Measurements from ENCODE around the gene MTHFD1L.

MTHFD1L gene

DNA sequence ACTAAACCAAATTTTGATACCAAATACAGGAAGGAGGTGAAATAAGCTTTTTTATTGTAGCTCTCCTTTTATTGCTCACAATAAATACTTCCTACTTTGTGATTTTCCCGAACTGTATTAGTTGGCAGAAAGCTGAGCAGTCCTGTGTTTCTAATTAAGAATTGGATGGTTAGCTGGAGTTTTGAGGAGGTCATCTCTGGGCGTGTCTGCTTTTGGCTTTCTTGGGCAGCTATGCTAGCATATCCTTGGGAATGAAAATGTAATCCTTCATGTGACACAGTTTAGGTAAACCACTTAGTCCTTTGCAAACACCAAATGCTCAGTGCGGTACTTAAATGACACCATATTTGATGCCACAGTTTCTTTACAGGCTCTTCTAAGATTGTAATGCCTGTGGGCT is 67.5 kb downstream of the MTHFD1L start:
- DNase-seq (ENCODE audit: low read depth in 2 of 2): no peak

DNA sequence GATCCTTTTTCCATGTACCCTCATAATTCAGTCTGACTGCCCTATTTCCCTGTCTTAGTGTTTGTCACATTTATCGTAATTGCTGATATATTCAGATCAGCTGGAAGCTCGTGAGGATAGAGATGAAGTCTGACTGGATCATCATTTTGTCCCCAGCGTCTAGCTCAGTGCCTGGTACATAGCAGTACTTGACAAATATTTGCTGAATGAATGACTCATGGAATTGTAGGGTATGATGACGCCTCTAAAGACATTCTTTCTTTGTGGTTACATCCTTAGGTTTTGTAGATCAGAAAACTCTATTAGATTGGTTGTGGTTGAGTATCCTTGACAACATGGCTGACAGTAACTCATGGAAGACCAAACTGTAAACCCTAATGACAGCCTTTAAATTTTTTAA is 68.9 kb downstream of the MTHFD1L start:
- no peak for DNase-seq (ENCODE audit: low read depth in 2 of 2)

DNA sequence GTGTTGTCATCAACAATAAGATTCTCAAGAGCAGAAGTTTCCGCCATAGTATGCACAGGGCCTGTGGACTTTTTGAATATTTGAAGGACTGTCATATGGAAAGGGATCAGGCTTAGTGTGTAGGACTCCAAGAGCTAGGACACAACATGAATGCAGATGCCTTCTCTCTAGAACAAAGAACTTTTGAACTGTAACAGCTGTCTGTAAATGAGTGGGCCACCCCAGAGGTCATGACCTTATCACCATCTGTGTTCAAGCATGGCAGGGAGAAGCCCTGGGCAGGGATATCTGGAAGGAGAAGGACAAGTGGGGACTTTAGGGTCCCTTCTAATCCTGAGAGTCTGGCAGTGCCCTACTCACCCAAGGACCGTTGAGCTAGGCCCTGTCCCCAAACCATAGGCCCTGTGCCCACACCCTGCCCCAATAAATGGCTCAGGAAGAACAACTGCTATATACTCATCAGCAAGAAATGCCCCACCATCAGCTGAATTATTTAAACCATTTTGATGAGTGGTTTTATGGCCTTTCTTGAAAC is 70.6 kb downstream of the MTHFD1L start:
- no peak for DNase-seq (ENCODE audit: low read depth in 2 of 2)

DNA sequence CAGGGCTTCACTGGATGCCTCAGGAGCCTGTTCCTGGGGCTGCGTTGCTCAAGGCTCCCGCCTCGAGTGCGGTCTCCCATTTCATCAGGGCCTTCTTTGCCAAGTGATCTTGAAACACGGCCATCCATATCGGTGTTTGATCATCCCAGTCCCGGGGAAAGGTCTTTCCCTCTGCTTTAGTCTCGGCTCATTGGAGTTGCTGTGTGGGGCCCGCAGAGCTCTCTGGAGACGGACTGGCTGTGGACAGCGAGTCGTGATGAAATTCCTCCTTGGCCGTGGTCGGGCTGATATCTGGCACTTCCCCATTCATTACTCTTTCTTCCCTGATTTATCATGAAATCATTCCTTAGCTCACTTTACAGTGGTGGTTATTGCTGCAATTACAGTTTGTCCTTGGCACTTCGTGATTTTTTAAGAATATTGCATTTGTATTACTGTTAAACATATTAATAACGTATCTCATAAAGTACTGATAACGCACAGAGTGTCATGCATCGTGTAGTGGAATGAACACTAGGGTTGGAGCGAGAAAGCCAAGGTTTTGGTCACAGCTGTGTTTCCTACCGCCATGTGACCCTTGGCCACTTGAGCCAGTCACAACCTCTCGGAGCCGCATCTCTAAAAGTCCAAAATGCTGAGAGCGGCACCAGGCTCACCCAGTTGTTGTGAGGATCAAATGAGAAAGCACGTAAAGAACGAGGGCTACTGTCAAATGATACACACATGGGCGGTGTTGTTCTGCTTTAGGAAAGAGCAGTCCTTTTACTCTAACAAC is 71.8 kb downstream of the MTHFD1L start:
- no peak for DNase-seq (ENCODE audit: low read depth in 2 of 2)

DNA sequence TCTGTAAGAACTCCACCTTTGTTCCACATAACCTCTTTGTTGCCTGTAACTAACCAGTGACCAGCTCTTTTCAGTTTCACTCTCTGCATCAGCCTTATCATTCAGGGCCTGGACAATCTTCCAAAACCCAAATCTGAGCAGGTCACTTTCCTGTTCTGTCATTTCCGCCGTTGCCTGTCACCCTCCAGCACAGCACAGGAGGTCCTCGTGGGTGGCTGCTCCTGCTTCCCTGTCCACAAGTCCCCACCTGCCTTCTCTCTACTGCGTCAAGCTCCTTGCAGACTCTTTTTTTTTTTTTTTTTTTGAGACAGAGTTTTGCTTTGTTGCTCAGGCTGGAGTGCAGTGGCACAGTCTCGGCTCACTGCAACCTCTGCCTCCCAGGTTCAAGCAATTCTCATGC is 73.9 kb downstream of the MTHFD1L start:
- DNase-seq (ENCODE audit: low read depth in 2 of 2): no peak

DNA sequence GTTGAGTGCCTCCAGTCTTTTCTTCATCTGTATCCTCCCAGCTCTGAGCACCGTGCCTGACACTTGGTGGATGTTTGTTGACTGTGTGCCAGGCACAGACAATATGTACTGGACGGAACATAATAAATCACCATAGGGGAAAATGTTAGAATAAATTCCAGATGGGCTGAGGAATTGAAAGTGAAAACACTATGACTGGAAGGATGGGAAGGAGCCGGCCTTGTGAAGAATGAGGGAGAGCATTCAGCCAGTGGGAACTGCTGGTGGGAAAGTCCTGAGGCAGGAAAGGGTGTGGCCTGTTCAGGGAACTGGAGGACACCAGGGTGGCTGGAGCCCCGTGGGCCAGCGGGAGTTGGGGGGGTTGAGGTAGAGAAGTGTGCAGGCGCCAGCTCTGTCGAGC is 75.4 kb downstream of the MTHFD1L start:
- DNase-seq (ENCODE audit: low read depth in 2 of 2): no peak

DNA sequence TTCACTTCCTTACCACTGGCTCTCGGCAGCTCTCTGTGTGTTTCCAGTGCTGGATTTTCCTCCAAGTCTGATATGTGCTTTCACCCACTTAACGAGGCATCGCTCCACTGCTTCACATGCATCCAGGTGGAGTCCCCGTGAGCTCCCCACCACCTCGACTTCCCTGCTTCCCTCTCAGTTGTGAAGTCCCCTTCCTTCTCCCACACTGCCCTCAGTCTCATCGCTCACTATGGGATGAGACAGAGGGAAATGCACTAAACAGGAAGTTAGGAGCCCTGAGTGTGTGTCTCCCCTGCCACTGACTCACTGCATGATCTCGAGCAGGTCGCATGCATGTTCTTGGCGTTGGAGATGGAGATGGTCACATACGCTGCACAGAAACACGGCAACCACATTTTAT is 84.0 kb downstream of the MTHFD1L start:
- no peak for DNase-seq (ENCODE audit: low read depth in 2 of 2)

DNA sequence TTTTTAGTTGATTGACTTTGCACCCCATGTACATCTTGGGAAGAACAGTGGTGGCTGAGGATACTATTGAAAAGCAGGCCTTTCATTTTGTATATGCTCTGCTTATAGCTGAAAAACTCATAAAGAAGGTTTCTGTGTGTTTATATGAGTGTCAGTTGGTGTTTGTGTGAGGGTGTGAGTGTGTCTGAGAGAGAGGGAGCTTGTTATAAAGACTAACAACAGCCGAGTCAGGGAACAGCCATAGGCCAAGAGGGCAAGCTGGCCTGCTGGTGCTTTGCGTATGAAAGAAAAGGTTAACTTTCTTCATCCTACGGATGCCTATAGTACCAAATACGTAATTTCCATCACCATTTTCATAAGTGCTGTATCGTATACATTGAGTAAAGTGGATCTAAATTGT is 88.3 kb downstream of the MTHFD1L start:
- DNase-seq (ENCODE audit: low read depth in 2 of 2): no peak

DNA sequence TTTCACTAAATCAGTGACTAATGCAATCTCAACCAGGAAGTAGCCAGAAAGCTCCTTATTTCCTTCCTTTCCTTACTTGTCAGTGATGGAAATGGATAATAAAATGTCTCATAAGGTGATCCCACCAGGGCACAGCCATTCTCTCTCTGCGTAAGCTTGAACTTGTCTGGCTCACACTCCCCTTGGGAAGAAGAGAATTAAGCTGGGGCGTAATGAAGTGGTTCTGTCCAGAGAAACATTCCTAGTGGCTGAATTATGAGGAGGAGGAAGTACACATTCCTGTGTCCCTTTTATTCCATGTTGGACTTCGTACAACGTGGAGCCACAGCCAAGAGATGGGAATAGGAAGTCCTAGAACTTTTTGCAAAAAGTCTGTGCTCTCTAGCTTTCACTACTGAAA is 93.7 kb downstream of the MTHFD1L start:
- no peak for DNase-seq (ENCODE audit: low read depth in 2 of 2)

DNA sequence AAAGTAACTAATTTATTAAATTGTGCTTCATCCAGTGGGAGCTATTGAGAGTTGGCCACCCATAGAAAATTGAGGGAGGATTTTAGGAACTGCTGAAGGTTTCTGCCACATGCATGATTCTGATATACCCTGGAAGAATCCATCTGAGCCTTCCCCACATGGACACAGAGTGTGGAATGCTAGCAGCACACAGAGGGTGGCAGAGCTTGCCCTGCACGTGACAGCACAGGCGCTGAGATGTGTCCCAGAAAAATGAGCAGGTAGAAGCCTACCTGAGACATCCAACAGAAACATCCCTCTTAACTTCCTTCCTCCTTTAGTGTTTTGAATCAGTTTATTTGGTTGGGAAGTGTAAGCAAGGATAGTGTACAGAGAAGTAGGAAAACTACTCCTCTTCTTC is 96.9 kb downstream of the MTHFD1L start:
- DNase-seq (ENCODE audit: low read depth in 2 of 2): no peak

DNA sequence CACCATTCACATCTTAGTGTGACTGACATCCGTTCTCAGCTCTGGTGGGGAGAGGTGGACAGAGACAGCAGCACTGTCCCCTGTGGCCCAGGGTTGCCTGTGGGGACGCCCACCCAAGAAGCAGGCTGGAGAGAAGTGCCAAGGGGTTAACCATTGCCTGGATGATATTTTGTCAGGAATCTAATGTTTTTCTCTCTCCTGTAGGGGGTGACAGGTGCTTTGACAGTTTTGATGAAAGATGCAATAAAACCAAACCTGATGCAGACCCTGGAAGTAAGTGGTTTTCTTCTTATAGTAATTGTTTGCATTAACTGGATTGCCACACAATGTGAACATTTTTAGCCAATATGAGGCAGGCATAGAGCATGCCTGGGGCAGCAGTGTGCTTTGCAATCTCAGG is 99.3 kb downstream of the MTHFD1L start:
- no peak for DNase-seq (ENCODE audit: low read depth in 2 of 2)

DNA sequence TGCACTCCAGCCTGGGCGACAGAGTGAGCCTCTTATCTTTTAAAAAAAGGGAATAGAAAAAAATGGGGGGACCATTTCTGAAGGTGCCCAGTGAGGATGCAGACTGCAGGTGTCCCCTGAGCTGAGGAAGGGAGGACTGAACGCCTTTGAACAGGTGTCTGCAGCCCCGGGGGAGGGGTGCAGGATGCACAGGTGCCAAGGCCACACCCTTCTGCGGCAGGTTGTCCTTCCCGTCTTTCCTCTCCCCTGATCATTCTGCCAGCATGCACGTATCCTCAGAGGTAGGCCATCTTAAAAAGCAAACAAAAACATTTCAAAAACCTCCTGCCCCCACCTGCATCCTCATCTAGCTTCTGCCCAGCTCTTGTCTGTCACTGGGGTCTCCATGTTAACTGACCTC is 101.3 kb downstream of the MTHFD1L start:
- no peak for DNase-seq (ENCODE audit: low read depth in 2 of 2)

DNA sequence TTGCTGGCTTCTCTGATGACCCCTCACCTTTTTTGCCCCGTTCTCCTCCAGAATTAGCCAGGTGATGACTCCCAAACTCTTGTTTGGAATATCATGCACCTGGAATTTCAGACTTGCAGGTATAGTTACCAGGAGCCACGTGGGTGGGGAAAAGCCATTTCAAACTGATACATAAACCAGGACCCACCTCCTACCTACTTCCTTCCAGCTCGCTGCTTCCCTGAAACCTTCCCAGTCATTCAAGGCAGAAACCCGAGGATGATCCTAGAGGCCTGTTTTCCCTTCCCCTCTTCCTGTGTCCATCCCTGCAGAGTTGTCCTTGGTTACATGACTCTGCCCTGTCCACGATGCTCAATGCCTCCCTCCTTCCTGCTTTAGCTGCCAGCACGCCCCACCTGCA is 101.9 kb downstream of the MTHFD1L start:
- no peak for DNase-seq (ENCODE audit: low read depth in 2 of 2)

DNA sequence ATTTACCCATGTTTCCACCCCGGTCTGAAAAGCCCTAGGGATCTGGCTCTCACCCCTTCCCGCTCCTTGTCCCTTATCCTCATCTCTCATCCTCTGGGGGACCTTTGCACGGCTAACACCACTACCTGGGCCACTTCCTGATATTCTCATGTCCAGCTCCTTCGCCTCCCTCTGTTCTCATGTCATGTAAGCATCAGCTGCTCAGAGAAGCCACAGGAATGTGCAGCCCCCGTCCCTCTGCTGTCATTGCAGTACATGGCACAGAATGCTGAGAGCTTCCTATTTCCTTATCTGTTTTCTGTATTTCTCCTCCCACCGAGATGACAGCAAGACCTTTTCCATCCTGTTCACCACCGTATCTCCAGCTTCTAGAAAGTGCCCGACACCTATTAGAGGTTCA is 102.4 kb downstream of the MTHFD1L start:
- no peak for DNase-seq (ENCODE audit: low read depth in 2 of 2)

DNA sequence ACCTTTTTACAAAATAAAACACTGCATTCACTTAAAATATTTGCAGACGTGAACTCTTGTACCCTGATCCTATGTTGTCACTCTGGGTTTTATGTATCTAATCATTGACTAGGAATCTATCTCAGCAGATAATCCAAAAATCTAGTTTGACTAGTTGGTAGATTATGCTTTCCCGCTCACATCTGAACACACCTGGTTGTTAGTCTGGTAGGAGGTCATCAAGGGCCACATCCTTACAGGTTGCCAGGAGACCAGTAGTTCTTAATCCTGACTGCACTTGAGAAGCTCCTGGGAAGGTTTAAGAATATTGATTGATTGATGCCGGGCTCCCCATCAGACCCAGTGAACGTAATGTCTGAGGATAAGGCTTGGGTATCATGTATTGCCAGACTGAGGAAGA is 104.4 kb downstream of the MTHFD1L start:
- DNase-seq (ENCODE audit: low read depth in 2 of 2): no peak

DNA sequence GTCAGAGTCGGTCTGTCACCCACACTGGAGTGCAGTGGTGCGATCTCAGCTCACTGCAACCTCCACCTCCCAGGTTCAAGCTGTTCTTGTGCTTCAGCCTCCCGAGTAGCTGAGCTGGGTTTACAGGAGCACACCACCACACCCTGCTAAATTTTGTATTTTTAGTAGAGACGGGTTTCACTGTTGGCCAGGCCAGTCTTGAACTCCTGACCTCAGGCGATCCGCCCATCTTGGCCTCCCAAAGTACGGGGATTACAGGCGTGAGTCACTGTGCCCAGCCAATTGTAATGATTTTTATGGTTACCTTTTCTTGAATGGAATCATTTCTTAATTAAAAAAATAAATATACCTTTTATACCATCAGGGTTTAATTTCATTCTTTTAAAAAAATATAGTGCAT is 105.7 kb downstream of the MTHFD1L start:
- DNase-seq (ENCODE audit: low read depth in 2 of 2): no peak

DNA sequence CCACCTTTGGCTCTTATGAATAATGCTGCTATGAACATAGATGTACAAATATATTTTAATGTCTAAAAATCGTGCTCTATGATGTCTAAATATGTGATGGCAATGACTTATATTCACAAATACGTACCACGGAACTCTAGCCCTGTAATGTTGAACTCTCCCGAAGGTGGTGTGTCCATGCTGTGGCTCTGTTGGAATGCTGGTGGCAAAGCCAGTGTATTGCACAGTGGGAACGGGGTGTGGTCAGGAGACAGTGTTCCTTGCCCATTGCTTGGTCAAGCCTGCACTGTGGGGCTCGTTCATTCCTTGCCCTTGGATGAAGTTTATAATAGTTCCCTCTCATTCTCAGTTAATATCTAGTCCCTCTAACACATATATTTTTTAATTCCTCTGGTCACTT is 109.6 kb downstream of the MTHFD1L start:
- DNase-seq (ENCODE audit: low read depth in 2 of 2): no peak

DNA sequence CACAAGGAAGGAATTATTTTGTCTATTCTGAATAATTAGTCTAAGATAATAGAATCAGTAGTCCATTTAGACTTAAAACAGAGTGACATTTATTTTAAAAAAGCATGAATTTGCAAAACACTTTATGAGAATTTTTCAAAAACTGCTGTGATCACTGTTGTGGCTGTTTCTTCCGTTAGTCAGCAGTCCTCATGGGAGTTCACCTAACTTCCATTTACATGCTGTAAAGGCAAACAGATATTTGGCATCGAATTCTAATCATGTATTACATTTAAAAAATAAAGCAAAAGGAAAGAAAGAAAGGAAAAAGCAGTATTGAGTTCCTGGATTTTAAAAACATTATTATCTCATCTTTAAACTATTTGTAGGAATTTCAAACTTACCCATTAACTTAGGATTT is 111.8 kb downstream of the MTHFD1L start:
- DNase-seq (ENCODE audit: low read depth in 2 of 2): no peak

DNA sequence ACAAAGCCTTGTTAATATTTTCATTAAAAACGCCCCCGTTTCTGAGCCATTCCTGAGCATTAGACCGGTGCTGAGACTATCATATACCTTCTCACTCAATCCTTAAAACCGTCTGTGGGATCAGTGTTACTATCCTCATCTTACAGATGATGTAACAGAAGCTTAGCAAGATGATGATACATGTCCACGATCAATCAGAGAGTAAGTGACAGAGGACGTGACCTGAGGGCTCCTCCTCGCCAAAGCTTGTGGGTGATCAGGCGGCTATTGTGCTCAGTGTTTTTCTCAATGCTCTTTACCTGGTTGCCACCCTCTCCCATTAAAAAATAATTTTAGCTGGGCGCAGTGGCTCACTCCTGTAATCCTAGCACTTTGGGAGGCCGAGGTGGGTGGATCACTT is 113.1 kb downstream of the MTHFD1L start:
- no peak for DNase-seq (ENCODE audit: low read depth in 2 of 2)

DNA sequence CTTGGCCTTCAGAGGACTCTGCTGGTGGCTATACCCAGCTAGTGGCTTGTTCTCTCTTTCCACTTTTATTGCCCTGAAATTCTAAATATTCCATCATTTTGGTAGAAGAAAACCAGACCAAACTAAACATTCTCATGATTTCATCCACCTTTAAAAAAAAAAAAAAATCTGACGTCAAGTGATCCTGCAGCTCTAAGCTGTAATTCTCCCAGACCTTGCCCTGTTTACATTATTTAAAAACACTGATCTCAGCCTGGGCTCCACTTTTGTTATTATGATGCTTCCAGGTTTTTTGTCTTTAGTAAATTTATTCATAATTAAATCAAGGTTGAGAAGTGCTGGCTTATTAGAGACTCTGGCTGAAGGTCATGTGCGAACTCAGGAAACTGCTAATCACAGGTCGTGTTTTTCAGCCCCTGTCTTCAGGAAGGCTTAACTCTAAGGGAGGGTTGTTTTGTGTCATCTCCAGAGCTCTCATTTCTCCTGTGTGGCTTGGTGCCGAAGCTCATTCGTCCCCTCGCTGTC is 114.4 kb downstream of the MTHFD1L start:
- no peak for DNase-seq (ENCODE audit: low read depth in 2 of 2)

DNA sequence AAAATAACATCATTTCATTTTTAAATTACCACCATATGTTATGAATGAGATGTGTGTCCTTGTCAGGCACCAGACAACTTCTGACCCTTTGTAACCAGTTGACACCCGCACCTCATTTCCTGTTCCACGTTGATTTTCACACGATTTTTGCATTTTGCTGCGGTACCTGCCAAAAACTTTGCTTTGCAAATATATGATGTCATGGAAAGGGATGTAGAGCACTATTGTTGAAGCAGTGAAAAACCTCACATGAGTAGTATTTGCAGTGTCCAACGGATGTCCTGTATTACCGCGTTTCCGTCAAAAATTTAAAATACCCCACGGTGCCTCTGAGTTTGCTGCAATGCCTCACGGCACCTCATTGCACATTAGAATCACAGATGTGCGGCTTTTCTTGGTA is 115.6 kb downstream of the MTHFD1L start:
- no peak for DNase-seq (ENCODE audit: low read depth in 2 of 2)

DNA sequence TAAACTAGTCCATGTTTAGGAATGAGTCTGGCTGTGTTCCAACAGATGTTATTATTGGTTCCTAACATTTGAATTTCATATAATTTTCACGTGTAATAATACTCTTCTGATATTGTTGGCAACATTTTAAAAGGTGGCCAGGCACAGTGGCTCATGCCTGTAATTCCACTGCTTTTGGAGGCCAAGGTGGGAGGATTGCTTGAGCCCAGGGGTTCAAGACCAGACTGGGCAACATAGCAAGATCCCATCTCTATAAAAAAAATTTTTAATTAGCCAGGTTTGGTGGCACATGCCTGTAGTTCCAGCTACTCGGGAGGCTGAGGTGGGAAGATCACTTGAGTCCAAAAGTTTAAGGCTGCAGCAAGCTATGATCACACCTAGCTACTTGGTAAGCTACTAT is 116.2 kb downstream of the MTHFD1L start:
- DNase-seq (ENCODE audit: low read depth in 2 of 2): no peak

DNA sequence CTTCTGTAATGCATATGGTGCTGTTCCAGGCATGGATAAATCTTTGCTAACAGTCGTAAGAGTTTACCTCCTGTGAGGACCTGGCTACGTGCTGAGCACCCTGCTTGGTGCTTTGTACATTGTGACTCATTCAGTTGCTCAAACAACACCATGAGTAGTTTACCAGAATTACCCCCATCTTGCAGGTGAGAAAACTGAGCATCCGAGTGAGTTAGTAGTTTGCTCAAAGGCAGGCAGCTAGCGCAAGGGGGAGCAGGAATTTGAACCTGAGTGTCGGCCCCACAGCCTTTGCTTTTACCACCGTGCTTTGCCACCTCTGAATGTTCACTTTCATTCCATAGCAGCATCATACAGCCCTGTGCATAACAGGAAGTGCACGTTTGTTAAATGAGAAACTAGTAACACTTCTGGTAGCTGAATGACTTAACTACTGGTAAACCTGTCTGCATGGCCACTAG is 121.9 kb downstream of the MTHFD1L start:
- no peak for DNase-seq (ENCODE audit: low read depth in 2 of 2)
